Tibial nerve (tissue), 3 donors: Measurements from ENCODE around the gene NCOA7.

Experiments used
- CTCF ChIP-seq, 5 experiments: fragments of 200-600 bp in 3 of 5; fragments of 450-650 bp in 2 of 5; sonication (generic) in 3 of 5; IDR thresholded peaks; one replicate each; pipeline ENCODE4 v1.5.1; 2016 to 2019; ENCODE audit warnings: antibody characterized with exemption in 5 of 5, mild to moderate bottlenecking in 3 of 5, moderate library complexity in 2 of 5
- POLR2A ChIP-seq, 2 donors: fragments of 450-650 bp; IDR thresholded peaks; one replicate each; pipeline ENCODE4 v1.6.1; 2017; ENCODE audit warnings: antibody characterized with exemption in 2 of 2, mild to moderate bottlenecking in 2 of 2, moderate library complexity in 2 of 2

GRCh38 chr6:125950293-125950692 is 159.5 kb downstream of the NCOA7 start:
- TF ChIP-seq CTCF (IDR thresholded peaks at IDR 0.05) = no peak
- no peak for TF ChIP-seq POLR2A (IDR thresholded peaks at IDR 0.05)
